Skeletal muscle satellite cell (primary cell): Measurements from ENCODE around the gene ADGRV1.

ENCODE experiments used
- H3K27me3 ChIP-seq: 2 replicates; pipeline ENCODE4 v1.7.0; 2013; ENCODE audit warnings: low read length; ENCODE audit not compliant: control insufficient read depth, insufficient read depth
- H3K36me3 ChIP-seq: 2 replicates; pipeline ENCODE4 v1.7.0; 2013; ENCODE audit warnings: mild to moderate bottlenecking, control low read depth, low read length; ENCODE audit not compliant: insufficient read depth
- H3K4me1 ChIP-seq: 2 replicates; pipeline ENCODE4 v1.7.0; 2013; ENCODE audit warnings: low read length; ENCODE audit not compliant: control insufficient read depth, insufficient read depth
- H3K4me2 ChIP-seq: 2 replicates; pipeline ENCODE4 v1.7.0; 2013; ENCODE audit warnings: mild to moderate bottlenecking, low read length
- H3K4me3 ChIP-seq: 2 replicates; pipeline ENCODE4 v1.7.0; 2013; ENCODE audit warnings: low read length
- H3K9ac ChIP-seq: 2 replicates; pipeline ENCODE4 v1.7.0; 2013; ENCODE audit warnings: mild to moderate bottlenecking, low read depth, low read length, moderate library complexity
- H3K9me3 ChIP-seq: replicated peaks from 2 replicates; pipeline ENCODE4 v1.7.0; 2013; ENCODE audit warnings: mild to moderate bottlenecking, control low read depth, low read length

ADGRV1 gene

DNA sequence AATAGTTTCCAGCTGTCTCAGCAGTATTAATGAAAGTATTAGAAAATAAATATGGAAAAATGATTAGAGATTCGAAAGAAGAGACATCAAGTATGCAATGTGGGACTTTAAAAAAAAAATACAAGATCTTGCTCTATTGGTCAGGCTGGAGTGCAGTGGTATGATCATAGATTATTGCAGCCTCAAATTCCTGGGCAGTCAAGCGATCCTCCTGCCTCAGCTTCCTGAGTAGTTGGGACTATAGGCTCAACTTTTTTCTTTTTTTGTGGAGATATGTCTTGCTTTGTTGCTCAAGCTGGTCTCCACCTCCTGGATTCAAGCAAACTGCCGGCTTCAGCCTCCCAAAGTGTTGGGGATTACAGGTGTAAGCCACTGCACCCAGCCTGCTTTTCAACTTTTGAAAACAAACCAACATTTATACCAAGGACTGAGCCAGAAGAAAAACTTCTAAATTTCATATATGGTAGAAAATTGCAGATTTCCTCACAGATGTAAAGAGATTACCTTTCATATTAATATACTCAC is 323.1 kb downstream of the ADGRV1 start:
- H3K9ac ChIP-seq, result no peak overlapping the region

DNA sequence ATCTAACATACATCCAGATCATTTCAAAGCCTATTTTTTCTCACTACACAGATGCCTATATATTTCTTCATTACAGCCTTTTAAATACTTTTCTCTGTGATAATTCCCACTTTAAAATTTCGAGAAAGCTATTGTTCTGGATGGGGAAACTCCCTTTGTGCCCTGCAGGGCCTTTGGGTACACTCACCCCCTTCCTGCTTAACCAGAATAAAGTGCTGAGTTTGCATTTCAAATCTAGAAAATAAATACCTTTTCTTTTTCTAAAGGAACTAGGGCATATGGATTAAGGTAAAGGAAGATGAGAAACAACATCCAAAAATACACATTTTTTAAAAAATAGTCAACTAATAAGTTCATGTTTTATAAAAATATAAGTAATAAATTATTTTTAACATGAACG is 323.9 kb downstream of the ADGRV1 start:
- H3K4me3 ChIP-seq, result no peak overlapping the region
- peaks cover 5% of the 10 kb centered on the region for H3K4me1 ChIP-seq
- no peak overlapping the region for H3K4me2 ChIP-seq
- H3K9me3 ChIP-seq, result no peaks in the 10 kb centered on the region
- no peaks in the 10 kb centered on the region for H3K27me3 ChIP-seq
- H3K36me3 ChIP-seq, result no peaks in the 10 kb centered on the region
- H3K9ac ChIP-seq, result no peak overlapping the region

More for the DNA sequence above, 323.1 kb downstream of the ADGRV1 start:
- Histone ChIP-seq H3K4me1 (peaks cover 5% of the 10 kb centered on the region), H3K4me2 (no peak overlapping the region), H3K9me3 (no peaks in the 10 kb centered on the region), H3K36me3 (no peaks in the 10 kb centered on the region), H3K27me3 (no peaks in the 10 kb centered on the region), H3K4me3 (no peak overlapping the region)

- Histone ChIP-seq H3K27me3 (no peaks in the 10 kb centered on the region), H3K9me3 (no peaks in the 10 kb centered on the region), H3K36me3 (no peaks in the 10 kb centered on the region), H3K4me2 (no peak overlapping the region), H3K4me1 (peaks cover 16% of the 10 kb centered on the region), H3K9ac (no peak overlapping the region), H3K4me3 (no peak overlapping the region)
Observed at GRCh38 chr5:90885180-90885868, 326.7 kb downstream of the ADGRV1 start.

- no peak overlapping the region for H3K4me3 ChIP-seq
- H3K9me3 ChIP-seq, result no peaks in the 10 kb centered on the region
Observed at GRCh38 chr5:90886381-90886780, 327.8 kb downstream of the ADGRV1 start.

GRCh38 chr5:90888511-90889324 is 330.1 kb downstream of the ADGRV1 start:
- H3K9ac ChIP-seq, result no peak overlapping the region
- H3K4me2 ChIP-seq, result peak overlapping the region; percentile 55
- peaks cover 16% of the 10 kb centered on the region for H3K4me1 ChIP-seq
- peak overlapping the region; percentile 21 for H3K4me3 ChIP-seq
- H3K9me3 ChIP-seq, result no peaks in the 10 kb centered on the region
- H3K27me3 ChIP-seq, result no peaks in the 10 kb centered on the region
- no peaks in the 10 kb centered on the region for H3K36me3 ChIP-seq

More at GRCh38 chr5:90886381-90886780, 327.8 kb downstream of the ADGRV1 start:
- H3K9ac ChIP-seq, result no peak overlapping the region
- H3K27me3 ChIP-seq, result no peaks in the 10 kb centered on the region
- no peaks in the 10 kb centered on the region for H3K36me3 ChIP-seq
- H3K4me1 ChIP-seq, result peaks cover 16% of the 10 kb centered on the region
- no peak overlapping the region for H3K4me2 ChIP-seq

DNA sequence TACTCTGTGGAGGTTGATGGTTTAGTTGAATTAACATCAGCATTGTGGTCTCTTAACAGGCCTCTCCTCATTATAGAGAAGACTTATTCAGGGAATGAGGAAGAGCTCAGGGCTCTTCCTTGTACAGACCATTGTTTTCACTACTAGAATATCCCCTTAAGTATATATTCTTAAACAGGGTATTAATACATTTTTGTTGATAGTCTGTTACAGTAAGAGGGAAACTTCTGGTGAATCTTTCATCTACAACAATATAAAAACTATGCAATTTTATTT is 330.7 kb downstream of the ADGRV1 start:
- no peaks in the 10 kb centered on the region for H3K36me3 ChIP-seq
- peaks cover 16% of the 10 kb centered on the region for H3K4me1 ChIP-seq
- H3K9me3 ChIP-seq, result no peaks in the 10 kb centered on the region
- H3K9ac ChIP-seq, result no peak overlapping the region
- no peaks in the 10 kb centered on the region for H3K27me3 ChIP-seq
- H3K4me2 ChIP-seq, result no peak overlapping the region
- H3K4me3 ChIP-seq, result no peak overlapping the region

GRCh38 chr5:90890180-90890579 is 331.6 kb downstream of the ADGRV1 start:
- Histone ChIP-seq H3K9me3 (no peaks in the 10 kb centered on the region), H3K9ac (no peak overlapping the region), H3K36me3 (no peaks in the 10 kb centered on the region), H3K4me1 (peaks cover 16% of the 10 kb centered on the region), H3K4me2 (no peak overlapping the region), H3K4me3 (no peak overlapping the region), H3K27me3 (no peaks in the 10 kb centered on the region)

DNA sequence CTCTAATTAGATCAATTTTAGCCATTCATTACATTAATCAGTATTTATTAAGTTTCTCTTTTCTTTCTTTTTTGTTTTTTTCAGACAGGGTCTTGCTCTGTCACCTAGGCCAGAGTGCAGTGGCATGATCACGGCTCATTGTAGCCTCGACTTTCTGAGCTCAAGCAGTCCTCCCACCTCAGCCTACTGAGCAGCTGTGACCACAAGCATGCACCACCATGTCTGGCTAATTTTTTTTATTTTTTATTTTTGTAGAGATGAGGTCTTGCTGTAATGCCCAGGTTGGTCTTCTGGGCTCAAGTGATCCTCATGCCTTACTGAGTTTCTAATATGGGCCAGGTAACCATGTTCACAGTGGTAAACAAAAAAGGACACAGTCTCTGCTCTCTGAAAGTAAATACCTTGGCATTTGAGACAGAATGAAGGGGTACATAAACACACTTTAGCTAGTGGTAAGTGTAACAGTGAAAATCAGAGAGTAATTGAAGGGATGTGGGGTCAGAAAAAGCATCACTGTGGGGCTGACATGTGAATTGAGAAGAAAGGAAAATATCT is 336.3 kb downstream of the ADGRV1 start:
- no peak overlapping the region for H3K4me2 ChIP-seq
- H3K4me1 ChIP-seq, result no peaks in the 10 kb centered on the region
- no peak overlapping the region for H3K4me3 ChIP-seq
- no peaks in the 10 kb centered on the region for H3K9me3 ChIP-seq
- H3K27me3 ChIP-seq, result no peaks in the 10 kb centered on the region
- no peaks in the 10 kb centered on the region for H3K36me3 ChIP-seq
- H3K9ac ChIP-seq, result no peak overlapping the region

GRCh38 chr5:90897618-90898017 is 339.0 kb downstream of the ADGRV1 start:
- Histone ChIP-seq H3K27me3 (no peaks in the 10 kb centered on the region), H3K4me3 (no peak overlapping the region), H3K4me2 (no peak overlapping the region), H3K9ac (no peak overlapping the region), H3K36me3 (no peaks in the 10 kb centered on the region), H3K9me3 (no peaks in the 10 kb centered on the region), H3K4me1 (no peaks in the 10 kb centered on the region)

- H3K9ac ChIP-seq, result no peak overlapping the region
- H3K36me3 ChIP-seq, result no peaks in the 10 kb centered on the region
- no peaks in the 10 kb centered on the region for H3K4me1 ChIP-seq
- no peak overlapping the region for H3K4me2 ChIP-seq
- no peak overlapping the region for H3K4me3 ChIP-seq
- no peaks in the 10 kb centered on the region for H3K27me3 ChIP-seq
- no peaks in the 10 kb centered on the region for H3K9me3 ChIP-seq
Observed at GRCh38 chr5:90898326-90899013, 339.9 kb downstream of the ADGRV1 start.

GRCh38 chr5:90899014-90899604 is 340.5 kb downstream of the ADGRV1 start:
- no peaks in the 10 kb centered on the region for H3K27me3 ChIP-seq
- H3K4me2 ChIP-seq, result no peak overlapping the region
- no peak overlapping the region for H3K9ac ChIP-seq
- no peak overlapping the region for H3K4me3 ChIP-seq
- no peaks in the 10 kb centered on the region for H3K36me3 ChIP-seq
- no peaks in the 10 kb centered on the region for H3K4me1 ChIP-seq
- H3K9me3 ChIP-seq, result no peaks in the 10 kb centered on the region
